ENCODE results near the gene UBE2E2.

UBE2E2 gene

DNA sequence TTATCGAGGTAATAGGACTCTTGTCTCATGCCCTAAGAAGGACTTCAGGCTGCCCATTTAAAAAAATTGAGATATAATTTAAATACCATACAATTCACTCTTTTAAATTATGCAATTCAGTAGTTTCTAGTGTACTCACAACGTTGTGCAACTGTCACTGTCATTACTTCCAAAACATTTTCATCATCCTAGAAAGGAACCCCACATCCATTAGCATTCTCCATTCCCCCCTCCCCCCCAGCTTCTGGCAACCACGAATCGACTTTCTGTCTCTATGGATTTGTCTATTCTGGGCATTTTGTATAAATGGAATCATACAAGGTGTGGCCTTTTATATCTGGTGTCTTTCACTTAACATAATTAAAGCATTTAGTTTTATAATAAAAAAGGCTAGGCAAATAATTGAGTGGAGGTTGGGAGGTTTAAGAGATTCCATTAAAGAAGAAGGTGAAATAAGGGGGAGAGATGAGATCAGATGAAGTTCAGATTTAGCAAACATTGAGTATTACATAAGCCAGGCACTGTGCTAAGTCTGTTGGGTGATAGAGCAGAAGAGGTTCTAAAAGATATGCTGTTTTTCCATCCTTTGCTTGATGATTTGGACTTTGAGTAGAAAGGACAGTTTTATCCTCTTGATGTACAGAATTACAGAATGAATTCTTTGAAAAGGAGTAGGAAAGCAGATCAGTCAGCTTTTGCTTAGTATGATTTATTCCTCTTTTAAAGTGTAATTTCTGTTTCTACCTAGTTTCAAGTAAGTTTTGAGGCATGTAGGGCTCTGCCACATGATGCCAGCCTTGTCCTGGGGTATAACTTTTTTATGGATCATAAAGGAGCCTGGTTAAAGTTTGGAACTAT, 36.3 kb downstream of the UBE2E2 start:
- TF ChIP-seq, protein P1, sequence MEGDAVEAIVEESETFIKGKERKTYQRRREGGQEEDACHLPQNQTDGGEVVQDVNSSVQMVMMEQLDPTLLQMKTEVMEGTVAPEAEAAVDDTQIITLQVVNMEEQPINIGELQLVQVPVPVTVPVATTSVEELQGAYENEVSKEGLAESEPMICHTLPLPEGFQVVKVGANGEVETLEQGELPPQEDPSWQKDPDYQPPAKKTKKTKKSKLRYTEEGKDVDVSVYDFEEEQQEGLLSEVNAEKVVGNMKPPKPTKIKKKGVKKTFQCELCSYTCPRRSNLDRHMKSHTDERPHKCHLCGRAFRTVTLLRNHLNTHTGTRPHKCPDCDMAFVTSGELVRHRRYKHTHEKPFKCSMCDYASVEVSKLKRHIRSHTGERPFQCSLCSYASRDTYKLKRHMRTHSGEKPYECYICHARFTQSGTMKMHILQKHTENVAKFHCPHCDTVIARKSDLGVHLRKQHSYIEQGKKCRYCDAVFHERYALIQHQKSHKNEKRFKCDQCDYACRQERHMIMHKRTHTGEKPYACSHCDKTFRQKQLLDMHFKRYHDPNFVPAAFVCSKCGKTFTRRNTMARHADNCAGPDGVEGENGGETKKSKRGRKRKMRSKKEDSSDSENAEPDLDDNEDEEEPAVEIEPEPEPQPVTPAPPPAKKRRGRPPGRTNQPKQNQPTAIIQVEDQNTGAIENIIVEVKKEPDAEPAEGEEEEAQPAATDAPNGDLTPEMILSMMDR (IDR thresholded peaks at IDR 0.05; ENCODE audit: low read depth, low read length) = no peak
- TF ChIP-seq MYC (IDR thresholded peaks at IDR 0.05; ENCODE audit: low read depth, low read length) (no peak), POLR2A (IDR thresholded peaks at IDR 0.05; ENCODE audit: extremely low read depth, insufficient read length) (no peak), MAX (IDR thresholded peaks at IDR 0.05; ENCODE audit: low read depth, low read length) (no peak)
- H3K4me3 ChIP-seq (ENCODE audit: low read depth, low read length) = no peak overlapping the region
- peak; percentile 18 for DNase-seq (ENCODE audit: low read depth)

- no peak for DNase-seq (ENCODE audit: low read depth)
- TF ChIP-seq MYC (IDR thresholded peaks at IDR 0.05; ENCODE audit: low read depth, low read length) = no peak
- no peak for TF ChIP-seq POLR2A (IDR thresholded peaks at IDR 0.05; ENCODE audit: extremely low read depth, insufficient read length)
- TF ChIP-seq, protein P1 (IDR thresholded peaks at IDR 0.05; ENCODE audit: low read depth, low read length) = no peak
- no peak for TF ChIP-seq MAX (IDR thresholded peaks at IDR 0.05; ENCODE audit: low read depth, low read length)
- H3K4me3 ChIP-seq (ENCODE audit: low read depth, low read length) = no peak overlapping the region
Observed at GRCh38 chr3:23240171-23240785, 37.2 kb downstream of the UBE2E2 start.

DNA sequence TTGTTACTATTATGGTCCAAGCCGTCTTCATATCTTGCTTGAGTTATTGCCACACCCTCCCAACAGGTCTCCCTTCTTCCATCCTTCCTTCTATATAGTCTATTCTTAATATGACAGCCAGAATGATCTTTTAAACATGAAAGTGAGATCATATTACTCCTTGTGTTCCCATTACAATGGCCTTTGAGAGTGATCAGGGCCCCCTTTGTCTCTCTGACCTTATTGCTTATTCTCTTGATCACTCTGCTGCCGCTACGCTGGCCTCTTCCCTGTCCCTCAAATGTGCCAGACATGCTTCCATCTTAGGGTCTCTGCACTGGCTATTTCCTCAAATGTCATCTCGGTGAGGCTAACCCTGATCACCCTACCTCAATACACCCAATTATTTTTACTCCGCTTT, 38.1 kb downstream of the UBE2E2 start:
- no peak overlapping the region for H3K4me3 ChIP-seq (ENCODE audit: low read depth, low read length)
- TF ChIP-seq, protein P1 (IDR thresholded peaks at IDR 0.05; ENCODE audit: low read depth, low read length) = no peak
- no peak for TF ChIP-seq MYC (IDR thresholded peaks at IDR 0.05; ENCODE audit: low read depth, low read length)
- TF ChIP-seq POLR2A (IDR thresholded peaks at IDR 0.05; ENCODE audit: extremely low read depth, insufficient read length) = no peak
- no peak for TF ChIP-seq MAX (IDR thresholded peaks at IDR 0.05; ENCODE audit: low read depth, low read length)
- no peak for DNase-seq (ENCODE audit: low read depth)

- TF ChIP-seq MYC (IDR thresholded peaks at IDR 0.05; ENCODE audit: low read depth, low read length) = no peak
- TF ChIP-seq, protein P1 (IDR thresholded peaks at IDR 0.05; ENCODE audit: low read depth, low read length) = no peak
- no peak for TF ChIP-seq MAX (IDR thresholded peaks at IDR 0.05; ENCODE audit: low read depth, low read length)
- no peak for TF ChIP-seq POLR2A (IDR thresholded peaks at IDR 0.05; ENCODE audit: extremely low read depth, insufficient read length)
- H3K4me3 ChIP-seq (ENCODE audit: low read depth, low read length) = no peak overlapping the region
- no peak for DNase-seq (ENCODE audit: low read depth)
Observed at GRCh38 chr3:23242106-23242505, 39.0 kb downstream of the UBE2E2 start.

DNA sequence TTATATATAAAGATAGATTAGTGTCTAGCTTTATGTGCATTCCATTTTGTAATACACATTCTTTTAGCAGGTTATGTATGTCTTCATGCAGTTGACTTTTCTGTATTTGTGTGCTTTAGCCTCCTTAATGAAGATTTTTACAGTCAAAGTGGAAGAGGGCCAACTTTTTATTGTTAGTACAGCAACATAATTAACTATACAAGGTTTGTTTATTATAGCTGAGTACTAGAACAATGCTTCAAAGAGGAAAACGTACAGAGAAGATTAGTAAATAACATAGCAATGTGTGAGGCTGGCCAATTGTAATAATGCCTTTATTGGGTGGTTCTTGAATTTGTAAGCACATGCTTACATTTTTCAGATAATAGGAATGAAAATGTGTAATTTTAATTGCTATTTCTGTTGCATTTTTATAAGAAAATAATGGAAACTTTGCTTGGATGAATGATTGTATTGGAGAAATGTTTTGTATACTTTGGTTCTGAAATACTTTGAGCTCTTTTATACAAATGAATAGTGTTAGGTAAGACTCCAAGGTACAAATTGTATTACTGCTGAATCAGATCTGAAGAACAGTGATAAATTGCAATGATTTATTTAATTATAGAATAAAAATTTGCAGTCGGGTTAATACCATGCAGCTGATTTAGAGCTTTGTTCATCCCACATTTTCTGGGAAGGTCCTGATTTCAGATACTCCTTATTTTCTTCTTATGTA, 41.4 kb downstream of the UBE2E2 start:
- H3K4me3 ChIP-seq (ENCODE audit: low read depth, low read length) = no peak overlapping the region
- no peak for DNase-seq (ENCODE audit: low read depth)
- TF ChIP-seq MAX (IDR thresholded peaks at IDR 0.05; ENCODE audit: low read depth, low read length) = no peak
